ENCODE data around the gene PCIF1.
"Not testable (repeated sequence)": the region's sequence is repeated elsewhere in the genome, so short reads cannot be mapped to it uniquely, and the experiment has no call there.

Gene PCIF1

DNA sequence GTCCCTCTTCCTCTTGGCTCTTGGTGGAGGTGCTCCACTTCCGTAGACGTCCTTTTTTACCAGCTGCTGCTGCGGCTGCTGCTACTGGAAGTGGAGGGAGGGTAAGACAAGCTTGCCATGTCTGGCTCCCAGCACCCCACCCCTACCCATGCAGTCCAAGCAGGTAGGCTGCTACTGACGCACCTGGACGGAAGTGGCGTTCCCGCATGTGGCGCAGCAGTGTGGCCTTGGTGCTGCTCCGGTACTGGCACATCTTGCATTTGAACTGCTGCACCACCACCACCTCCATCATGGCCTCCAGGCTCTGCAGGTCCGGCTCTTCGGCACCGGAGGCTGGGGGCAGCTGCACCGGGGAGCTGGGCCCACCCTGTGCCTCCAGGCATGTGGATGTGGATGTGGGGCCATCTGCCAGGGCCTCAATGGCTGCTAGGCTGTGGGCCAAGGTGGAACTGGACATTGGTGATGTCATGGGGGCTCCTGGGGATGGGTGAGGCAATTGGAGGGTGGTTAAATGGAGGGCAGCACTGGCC is 33.1 kb downstream of the PCIF1 start:
- DNase-seq (ENCODE audit: low read depth), result no peak

DNA sequence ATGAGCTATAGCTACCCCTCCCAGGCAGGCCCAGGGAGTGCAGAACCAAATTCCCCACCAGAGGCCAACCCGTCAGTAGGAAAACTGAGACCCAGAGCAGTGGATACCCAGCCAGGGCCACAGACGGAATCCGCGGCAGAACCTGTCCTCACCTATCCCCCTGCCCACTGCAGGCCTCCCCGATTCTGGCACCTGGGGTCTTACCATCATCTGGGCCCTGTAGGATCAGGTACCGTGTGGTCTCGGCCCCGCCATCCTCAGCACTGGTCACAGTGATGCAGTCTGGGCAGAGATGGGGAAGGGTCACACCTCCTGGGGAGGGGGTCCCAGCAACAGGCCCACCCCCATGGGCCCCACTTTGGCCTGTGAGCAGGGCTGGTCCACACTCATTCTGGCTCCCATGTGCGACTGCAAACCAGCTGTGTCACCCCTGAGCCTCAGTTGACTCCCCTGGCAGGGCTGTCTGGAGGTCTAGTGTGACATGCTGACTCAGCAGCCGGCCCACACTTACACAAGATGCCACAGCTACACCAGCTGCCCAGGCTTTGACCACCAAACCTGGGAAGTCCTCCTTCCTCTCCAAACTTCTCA is 33.7 kb downstream of the PCIF1 start:
- DNase-seq (ENCODE audit: low read depth), result no peak

DNA sequence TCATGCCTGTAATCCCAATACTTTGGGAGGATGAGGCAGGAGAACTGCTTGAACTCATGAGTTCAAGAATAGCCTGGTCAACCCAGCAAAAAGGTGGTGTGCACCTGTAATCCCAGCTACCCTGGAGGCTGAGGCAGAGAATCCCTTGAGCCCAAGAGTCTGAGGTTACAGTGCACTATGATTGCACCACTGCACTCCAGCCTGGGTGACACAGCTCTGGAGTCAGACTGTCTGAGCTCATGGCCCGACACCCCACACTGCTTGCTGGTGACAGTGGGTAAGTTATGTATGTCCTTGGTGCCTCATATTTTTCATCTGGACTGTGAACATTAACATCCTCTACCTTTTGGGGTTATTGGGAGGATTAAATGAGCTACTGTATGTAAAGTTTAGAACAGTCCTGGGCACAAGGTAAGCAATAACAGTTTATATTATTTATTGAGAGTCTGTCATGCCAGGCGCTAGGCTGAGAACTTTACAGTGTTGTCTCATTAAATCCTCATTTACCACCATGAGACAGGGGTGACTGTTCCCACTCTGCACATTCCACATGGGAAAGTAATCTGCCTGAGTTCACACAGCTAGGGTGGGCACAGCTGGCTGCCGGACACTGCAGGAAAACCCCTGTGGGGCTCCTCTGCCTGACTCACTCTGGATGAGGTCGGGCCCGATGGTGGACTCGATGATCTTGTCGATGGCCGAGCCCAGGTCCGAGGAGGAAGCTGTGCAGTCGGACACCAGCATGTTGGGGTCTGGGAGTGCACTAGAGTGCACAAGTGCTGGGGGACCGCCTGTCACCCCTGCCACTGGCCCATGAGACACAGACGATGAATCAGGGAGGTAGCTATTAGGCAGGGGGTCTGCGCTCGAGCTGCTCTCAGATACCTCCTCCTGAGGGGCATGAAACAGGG is 34.6 kb downstream of the PCIF1 start:
- no peak for DNase-seq (ENCODE audit: low read depth)

DNA sequence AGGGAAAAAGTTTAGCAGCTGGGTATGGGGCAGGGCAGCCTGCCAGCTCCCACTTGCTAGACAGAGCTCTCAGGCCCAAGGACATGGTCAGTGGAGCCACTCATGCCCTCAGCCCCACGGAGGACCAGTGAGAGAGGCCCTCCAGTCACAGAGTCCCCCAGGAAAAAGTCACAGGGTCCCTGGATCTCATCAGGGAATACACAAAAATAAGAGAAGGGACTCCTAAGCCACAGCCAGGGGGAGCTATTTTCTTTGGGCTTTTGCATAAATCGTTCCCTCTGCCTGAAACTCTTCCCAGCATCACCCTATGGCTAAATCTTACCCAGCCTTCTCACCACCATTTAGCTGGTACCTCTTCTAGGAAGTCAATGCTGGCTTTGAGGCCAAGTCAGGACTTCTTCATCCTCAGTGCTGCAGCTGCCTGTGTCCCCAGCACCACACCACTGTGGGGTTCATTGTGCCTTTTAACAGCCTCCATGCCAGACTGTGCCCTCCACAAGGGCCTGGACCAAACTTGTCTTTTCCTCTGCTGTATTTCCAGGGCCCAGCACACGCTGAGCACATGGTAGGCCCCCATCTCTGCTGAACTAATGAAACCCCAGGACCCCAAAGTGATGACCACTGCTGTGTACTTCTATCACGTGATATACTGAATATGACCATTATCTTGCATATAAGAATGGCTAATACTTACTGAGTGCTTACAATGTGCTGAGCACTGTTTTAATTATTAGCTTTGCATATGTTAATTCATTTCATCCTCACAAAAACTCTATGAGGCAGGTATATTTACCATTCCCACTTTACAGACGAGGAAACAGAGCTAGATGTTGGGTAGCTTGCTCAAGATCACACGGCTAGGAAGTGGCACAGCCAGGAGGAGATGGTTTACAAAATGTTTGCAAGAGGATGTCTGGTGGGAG is 35.5 kb downstream of the PCIF1 start:
- no peak for DNase-seq (ENCODE audit: low read depth)

DNA sequence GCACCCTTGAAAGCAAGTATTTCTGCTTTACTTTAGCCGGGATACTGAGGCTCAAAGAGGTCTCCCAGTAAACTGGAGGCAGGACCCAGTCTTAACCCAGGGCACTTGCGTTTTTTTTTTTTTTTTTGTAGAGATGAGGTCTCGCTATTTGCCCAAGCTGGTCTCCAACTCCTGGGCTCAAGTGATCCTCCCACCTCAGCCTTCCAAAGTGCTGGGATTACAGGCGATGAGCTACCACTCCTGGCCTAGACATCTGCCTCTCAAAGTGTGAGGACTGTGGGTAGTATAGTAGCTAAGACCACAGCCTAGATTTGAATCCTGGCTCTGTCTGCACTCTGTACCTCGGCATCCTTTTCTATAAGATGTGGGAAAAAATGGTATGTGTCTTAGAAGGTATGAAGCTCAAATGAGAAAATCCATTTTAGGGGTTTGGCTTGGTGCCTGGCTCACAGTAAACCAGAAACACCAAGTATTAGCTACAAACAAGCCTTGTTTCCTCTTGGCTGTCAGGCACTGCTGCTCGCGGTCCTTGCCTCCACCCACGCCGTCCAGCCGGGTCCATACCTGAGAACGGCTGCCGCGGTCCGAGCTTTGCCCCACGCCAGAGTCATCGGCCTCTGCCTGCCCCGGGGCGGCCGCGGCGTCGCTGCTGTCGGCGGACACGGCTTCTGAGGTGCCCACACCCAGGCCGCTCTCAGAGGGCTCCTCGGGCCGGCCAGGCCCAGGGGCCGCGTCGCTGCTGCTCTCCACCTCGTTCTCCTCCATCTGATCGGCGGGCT is 36.4 kb downstream of the PCIF1 start:
- no peak for DNase-seq (ENCODE audit: low read depth)

DNA sequence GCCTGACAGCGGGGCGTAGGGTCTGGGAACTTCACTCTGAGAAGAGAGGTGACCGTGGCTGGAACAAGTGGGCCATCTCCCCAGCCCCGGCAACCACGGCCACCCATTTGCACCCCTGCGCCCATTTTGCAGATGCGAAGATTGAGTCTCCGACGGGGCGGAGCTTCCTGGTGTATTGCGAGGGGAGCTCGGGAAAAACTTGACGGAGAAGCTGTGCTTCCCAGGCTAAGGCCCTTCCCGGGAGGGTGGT is 36.9 kb downstream of the PCIF1 start:
- no peak for DNase-seq (ENCODE audit: low read depth)

DNA sequence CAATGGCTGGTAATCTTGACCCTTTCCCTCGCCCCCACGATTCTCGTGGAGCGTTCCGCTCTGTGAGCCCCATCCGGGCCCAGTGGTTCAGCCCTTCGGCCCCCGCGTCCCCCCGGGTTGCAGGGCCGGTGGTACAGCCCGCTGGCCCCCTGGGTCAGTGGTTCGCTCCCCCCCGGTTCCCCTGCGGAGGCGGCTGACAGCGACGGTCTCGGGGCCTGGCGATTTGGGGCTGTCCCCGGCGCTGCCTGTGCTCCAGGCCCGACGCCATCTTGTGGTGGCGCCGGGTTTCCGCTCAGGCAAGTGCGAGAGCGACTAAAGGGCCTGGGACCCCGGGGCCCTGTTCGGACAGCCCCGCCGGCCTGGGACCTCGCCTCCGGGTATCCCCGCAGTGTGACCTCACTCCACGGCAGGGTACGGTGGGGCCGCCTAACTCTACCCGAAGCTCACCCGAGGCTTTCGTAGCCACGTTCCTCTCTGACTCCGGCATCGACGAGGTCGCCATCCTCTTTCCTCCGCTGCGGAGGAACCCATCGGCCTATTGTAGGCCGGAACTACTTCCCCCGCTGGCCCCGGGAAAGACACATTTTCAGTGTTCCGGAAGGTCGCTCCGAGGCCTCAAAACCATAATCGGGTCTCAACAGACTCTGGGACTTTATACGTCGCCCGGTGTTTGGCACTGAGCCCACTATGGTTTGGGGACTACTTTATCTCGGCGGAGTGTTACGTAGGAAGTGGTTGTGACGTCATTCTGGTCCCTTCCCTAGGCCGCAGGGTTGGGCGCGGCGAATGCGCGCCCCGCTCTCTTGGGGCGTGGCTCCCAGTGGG is 37.4 kb downstream of the PCIF1 start, which contains the start of gene ZNF335:
ZNF335 (minus strand) TSS at position 529 of the 825 bp plus-strand sequence. CDS start 793 bp downstream, outside the sequence.
- peak; percentile 89 for DNase-seq (ENCODE audit: low read depth)

DNA sequence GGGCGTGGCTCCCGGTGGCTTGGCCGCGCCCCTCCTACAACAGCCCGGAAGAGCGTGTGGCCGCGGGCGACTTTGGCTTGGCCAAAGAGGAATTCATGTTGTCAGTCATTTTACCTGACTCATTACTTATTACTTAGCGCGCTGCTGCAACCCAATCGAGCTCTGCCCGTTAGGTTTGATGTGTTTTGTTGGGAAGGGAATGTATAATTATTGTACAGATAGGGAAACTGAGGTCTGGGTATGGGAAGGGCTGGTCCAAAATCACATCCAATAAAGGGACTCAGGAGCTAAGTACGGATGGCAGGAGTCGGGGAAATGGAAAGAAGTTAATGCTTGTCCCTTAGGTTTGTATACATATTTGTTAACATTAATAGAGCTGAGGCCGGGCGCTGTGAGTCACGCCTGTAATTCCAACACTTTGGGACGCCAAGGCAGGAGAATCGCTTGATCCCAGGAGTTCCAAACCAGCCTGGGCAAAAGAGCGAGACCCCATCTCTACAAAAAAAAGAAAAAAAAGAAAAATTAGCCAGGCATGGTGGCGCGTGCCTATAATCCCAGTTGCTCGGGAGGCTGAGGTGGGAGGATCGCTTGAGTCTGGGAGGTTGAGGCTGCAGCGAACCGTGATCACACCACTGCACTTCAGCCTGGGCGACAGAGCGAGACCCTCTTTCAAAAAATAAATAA is 38.2 kb downstream of the PCIF1 start:
- no peak for DNase-seq (ENCODE audit: low read depth)

DNA sequence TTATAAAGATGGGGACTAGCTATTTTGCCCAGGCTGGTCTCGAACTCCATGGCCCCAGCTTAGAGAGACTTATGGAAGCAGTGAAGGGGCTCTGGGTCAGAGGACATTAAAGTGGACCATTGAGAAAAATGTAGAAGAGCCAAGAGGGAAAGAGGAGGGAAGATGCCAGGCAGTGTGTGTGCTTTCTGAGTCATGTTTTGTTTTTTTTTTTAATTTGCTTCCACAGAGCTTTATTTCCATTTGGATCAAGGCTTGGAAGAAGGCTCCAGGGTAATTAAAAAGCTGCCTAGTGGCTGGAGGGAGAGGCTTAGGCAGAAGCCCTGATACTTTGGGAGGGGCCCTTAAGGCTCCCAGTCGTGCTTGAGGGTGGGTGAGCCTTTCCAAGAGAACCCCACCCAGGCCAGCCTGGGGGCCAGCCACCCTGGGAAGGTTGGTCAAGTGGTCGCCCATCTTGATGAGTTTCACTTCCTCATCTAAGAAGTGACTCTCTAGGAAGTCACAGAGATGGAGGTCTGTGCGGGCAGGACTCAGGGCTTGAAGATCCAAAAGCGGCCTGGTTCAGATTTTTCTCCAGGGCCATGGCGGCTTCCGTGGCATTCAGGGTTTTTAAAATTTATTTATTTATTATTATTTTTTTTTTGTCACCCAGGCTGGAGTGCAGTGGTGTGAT is 40.5 kb downstream of the PCIF1 start:
- no peak for DNase-seq (ENCODE audit: low read depth)

DNA sequence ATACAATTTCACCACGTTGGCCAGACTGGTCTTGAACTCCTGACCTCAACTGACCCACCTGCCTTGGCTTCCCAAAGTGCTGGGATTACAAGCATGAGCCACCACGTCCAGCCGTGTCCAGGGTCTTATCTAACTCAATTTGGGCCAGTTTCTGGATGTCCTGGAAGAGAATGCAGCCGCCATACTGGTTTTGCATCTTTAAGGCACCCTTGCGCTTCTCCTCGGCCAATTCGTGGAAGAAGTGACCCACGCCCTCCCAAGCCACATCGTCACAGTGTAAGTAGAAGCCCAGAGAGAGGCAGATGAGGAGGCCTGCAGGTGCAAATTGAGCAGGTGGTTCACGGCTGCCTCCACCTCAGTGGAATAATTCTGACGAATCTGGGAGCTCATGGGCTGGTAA is 41.2 kb downstream of the PCIF1 start:
- DNase-seq (ENCODE audit: low read depth), result no peak

DNA sequence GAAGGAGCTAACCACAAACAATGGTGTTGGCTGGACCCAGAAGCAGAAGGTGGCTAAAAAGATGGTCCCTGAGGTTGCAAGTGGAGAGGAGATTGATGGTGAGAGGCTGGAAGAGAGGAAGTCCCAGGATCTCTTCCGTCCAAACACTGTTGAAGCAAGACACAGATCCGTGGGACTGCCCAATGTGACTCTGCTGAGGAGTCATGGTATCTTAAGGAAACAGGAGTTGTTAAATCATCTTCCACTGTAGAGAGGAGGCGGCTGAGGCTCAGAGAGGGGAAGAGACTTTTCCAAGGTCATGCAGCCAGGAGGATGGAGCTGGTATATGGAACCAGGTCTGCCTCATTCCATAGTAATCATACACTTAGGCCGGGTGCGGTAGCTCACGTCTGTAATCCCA is 41.6 kb downstream of the PCIF1 start:
- DNase-seq (ENCODE audit: low read depth), result no peak

DNA sequence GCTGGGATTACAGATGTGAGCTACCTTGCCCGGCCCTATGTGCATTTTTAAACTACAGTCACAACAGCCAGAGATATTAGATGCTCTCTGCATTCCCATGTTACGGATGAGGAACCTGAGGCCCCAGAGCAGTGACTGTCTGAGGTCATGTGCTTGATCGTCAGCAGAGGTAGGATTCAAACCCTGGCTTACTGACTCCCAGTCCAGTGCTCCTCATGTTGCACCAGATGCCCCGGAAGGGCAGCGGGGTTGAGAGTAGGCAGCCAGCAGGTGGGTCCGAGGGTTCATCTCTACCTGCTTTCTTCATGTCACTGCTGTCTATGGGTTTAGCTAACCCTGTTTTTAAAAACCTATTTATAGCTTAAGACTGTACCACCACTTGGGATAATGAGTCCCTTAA is 46.8 kb downstream of the PCIF1 start:
- no peak for DNase-seq (ENCODE audit: low read depth)

DNA sequence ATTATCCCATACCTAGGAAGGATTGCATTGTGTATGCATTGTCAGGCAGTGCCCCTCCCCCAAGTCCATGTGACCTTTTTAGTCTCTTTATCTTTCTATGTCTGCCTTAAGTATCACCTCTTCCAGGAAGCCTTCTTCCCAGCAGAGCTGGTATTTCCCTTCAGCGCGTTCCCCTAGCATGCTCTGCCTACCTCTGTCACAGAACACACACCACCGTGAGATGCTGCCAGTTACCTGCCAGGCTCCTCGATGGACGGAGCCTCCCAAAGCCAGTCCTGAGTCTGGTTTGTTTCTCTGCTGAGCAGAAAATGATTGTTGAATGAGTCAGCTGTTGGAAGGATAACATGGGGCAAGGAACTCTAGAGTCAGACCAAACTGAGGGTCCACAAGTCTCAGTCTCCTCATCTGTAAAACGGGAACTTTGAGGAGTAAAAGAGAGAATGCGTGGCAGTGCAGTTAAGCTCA is 48.8 kb downstream of the PCIF1 start:
- no peak for DNase-seq (ENCODE audit: low read depth)

DNA sequence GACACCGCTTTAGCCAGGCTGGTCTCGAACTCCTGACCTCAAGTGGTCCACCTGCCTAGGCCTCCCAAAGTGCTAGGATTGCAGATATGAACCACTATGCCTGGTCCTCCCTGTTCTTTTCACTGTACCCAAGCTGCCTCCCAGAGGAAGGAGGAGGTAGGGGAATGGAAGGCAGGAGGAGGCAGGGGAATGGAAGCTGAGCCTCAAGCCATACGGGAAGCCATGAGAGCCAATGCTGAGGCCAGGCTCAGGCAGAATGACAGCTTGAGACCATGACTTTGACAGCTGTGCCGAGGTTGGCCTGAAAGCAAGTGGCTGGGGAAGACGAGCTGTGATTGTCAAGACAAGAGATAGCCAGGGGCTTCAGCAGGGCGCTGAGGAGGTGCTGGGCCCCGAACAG is 51.1 kb downstream of the PCIF1 start:
- no peak for DNase-seq (ENCODE audit: low read depth)

DNA sequence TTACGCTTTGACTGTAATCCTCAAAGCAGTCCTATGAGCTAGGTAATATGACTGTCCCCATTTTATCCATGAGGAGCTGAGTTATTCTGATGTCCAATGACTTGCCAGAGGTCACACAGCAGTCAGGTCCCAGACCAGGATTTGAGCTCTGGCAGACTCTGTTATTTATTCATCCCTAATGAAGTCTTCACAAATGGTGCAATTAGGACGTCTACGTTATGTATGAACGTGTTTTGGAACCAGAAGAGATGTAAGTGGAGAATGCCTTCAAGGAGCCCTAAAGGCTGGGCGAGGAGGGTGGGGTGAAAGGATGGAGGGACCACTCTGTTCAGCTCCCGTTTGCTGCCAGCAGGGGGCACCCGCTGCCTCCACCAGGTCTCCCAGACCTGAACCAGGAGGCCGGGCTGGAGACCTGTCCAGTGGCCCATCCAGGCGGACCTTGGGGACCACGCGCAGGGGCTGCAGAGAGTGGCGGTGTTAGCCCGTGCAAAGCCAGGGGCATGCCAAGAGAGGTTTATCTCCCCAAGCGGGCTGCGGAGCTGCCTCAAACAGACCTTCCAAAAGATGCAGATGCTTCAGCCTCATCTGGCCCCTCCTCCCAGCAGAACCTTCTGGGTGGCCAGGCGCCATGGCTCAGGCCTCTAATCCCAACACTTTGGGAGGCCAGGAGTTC is 52.8 kb downstream of the PCIF1 start:
- DNase-seq (ENCODE audit: low read depth), result peak; percentile 61

DNA sequence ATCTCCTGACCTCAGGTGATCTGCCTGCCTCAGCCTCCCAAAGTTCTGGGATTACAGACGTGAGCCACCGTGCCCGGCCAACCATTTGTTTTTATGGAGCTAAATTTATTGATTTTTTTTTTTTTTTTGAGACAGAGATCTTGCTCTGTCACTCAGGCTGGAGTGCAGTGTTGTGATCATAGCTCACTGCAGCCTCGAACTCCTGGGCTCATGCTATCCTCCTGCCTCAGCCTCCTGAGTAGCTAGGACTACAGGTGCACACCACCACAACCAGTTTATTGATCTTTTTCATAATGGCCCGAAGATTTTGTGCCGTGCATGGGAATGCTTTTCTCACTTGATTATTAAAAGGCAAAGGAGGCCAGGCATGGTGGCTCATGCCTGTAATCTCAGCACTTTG is 54.3 kb downstream of the PCIF1 start:
- not testable (repeated sequence) for DNase-seq (ENCODE audit: low read depth)

DNA sequence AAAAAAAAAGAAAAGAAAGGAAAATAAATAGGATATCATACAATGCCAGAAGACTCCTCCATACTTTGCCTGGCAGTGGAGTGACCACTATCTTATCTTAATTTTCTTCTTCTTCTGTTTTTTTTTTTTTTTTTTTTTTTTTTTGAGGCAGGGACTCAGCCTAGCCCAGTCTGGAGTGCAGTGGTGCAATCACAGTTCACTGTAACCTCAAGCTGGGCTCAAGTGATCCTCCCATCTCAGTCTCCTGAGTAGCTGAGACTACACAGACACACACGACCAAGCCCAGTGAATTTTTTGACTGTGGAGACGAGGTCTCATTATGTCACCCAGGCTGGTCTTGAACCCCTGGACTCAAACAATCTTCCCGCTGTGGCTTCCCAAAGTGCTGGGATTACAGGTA is 57.1 kb downstream of the PCIF1 start:
- no peak for DNase-seq (ENCODE audit: low read depth)

DNA sequence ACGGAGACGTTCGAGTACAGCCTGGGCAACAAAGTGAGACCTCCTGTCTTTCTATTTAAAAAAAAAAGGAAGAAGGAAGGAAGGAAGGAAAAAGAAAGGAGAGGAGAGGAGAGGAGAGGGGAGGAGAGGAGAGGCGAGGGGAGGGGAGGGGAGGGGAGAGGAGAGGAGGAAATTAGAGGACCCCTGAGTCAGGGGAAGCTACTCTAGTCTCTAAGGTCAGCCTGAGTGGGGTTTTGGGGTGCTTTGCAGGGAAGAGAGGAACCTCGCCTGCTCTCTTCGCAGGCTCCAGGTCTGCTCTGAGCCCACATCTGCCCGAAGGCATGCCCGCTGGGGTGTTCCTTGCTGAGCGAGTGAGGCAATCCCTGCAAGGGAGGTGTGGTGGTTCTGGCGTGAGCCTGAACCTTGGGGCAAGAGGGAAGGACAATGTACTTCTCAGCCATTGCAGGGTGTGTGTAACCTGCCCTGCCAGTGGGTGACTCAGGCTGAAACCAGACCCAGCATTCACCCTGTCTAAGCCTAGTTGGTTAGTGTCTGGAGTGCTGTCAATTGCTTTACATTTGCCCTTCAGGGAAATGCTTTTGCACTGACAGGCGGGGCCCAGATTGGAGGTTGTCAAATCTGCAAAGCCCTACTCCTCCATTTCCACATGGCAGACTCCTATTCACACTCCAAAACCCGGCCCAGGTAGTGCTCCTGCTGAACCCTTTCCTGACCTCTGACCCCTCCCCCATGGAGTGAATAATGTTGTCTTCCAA is 58.9 kb downstream of the PCIF1 start:
- no peak for DNase-seq (ENCODE audit: low read depth)

Data from T follicular helper cell (primary cell).